Tibial nerve (tissue), 4 donors: ENCODE data around the gene GTPBP2. TPM values are rescaled to one million over a fixed set of nuclear protein-coding genes. Genes with fewer than 3 reads are reported as not detected.

ENCODE experiments used
- DNase-seq, 2 donors: peaks; one replicate each; pipeline ENCODE4 v3.0.0-alpha.2; 2019; ENCODE audit warnings: low spot score in 2 of 2
- H3K27ac ChIP-seq, 4 donors: fragments of 200-600 bp; sonication (generic) in 3 of 4; one replicate each; pipeline ENCODE4 v1.5.1; 2017 to 2019; ENCODE audit warnings: mild to moderate bottlenecking in 1 of 4
- H3K27me3 ChIP-seq, 2 donors: fragments of 200-600 bp; sonication (generic) in 1 of 2; one replicate each; pipeline versions ENCODE4 v1.5.1 to v1.6.0; 2017 to 2019
- H3K36me3 ChIP-seq, 3 donors: fragments of 200-600 bp; sonication (generic); one replicate each; pipeline ENCODE4 v1.5.1; 2018 to 2019
- H3K4me1 ChIP-seq, 4 donors: fragments of 200-600 bp; sonication (generic) in 3 of 4; one replicate each; pipeline ENCODE4 v1.5.1; 2017 to 2019
- H3K4me3 ChIP-seq, 4 donors: fragments of 200-600 bp; sonication (generic) in 3 of 4; one replicate each; pipeline ENCODE4 v1.5.1; 2017 to 2019; ENCODE audit warnings: mild to moderate bottlenecking in 1 of 4, moderate library complexity in 1 of 4
- H3K9me3 ChIP-seq, 4 donors: fragments of 200-600 bp; sonication (generic) in 3 of 4; one replicate each; pipeline ENCODE4 v1.5.1; 2017 to 2019
- EP300 ChIP-seq, 2 donors: sonication (generic); formaldehyde crosslinking; IDR thresholded peaks; one replicate each; pipeline ENCODE4 v1.6.1; 2017; ENCODE audit warnings: antibody characterized with exemption in 2 of 2, mild to moderate bottlenecking in 1 of 2
- POLR2A ChIP-seq, 2 donors: fragments of 450-650 bp; IDR thresholded peaks; one replicate each; pipeline ENCODE4 v1.6.1; 2017; ENCODE audit warnings: antibody characterized with exemption in 2 of 2, mild to moderate bottlenecking in 2 of 2, moderate library complexity in 2 of 2
- WGBS, 2 donors: methylation state at CpG; one replicate each; pipeline ENCODE4 v1.1.5; 2018; 5-methylcytosine and 5-hydroxymethylcytosine counted together
- total RNA-seq, 4 donors: library from RNA; depleted of rRNA; stranded (reverse); fragments of >200 nt; gene quantifications; one replicate each; pipeline ENCODE4 v1.1.0, GENCODE V29; 2016
- TF ChIP-seq, protein P1 (sequence below), 5 experiments: fragments of 200-600 bp in 3 of 5; fragments of 450-650 bp in 2 of 5; sonication (generic) in 3 of 5; IDR thresholded peaks; one replicate each; pipeline ENCODE4 v1.5.1; 2016 to 2019; ENCODE audit warnings: antibody characterized with exemption in 5 of 5, mild to moderate bottlenecking in 3 of 5, moderate library complexity in 2 of 5

The GTPBP2 gene
- total RNA-seq, 4 donors from 2014 or later = 33.2 to 58.5 (median 39.7) TPM

DNA sequence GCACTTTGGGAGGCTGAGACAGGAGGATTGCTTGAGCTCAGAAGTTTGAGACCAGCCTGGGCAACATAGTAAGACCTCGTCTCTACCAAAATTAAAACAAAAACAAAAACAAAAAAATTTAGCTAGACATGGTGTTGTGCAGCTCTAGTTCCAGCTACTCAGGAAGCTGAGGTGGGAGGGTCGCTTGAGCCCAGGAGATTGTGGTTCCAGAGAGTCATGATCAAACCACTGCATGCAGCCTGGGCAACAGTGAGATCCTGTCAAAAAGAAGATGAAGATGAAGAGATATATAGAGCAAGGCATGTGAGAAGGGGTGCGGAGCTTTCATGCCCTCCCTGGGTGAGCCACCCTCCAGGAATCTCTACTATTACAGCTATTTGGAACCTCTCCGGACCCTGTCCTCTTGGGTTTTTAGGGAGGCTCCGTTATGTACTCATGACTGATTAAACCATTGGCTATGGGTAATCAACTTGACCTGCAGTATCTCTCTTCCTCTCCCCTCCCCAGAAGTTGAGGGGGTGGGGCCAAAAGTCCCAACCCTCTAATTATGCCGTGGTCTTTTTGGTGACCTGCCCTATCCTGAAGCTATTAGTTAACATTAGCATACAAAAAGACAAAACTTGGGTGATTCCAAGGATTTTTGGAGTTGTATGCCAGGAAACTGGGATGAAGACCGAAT, 44.0 kb downstream of the GTPBP2 start:
- Histone ChIP-seq H3K36me3 (peaks cover 0 to 72% (median 19%) of the 10 kb centered on the region in 3 donors), H3K27ac (no peak overlapping the region), H3K4me1 (no peaks in the 10 kb centered on the region), H3K4me3 (no peak overlapping the region), H3K9me3 (no peaks in the 10 kb centered on the region), H3K27me3 (no peaks in the 10 kb centered on the region)
- WGBS, 2 donors = 90% methylated on average over 7 of the region's 7 CpGs
- TF ChIP-seq POLR2A (IDR thresholded peaks at IDR 0.05) = no peak
- no peak for DNase-seq

DNA sequence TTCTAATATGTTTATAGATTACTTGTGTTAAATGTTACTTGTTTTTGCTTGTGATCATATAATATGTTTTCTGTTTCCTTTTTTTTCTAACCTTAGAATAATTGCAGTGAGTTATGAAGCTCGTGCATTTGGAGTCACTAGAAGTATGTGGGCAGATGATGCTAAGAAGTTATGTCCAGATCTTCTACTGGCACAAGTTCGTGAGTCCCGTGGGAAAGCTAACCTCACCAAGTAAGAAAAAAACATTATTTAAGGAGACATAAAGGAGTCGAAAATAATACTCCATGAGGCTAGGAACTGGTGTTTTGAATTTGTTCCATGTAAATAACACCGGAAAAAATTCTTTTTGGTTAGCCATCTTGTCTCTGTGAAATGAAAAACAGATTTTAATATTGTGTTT, 46.2 kb downstream of the GTPBP2 start:
- peaks cover 0 to 2% (median 0%) of the 10 kb centered on the region in 4 donors for H3K4me1 ChIP-seq
- no peaks in the 10 kb centered on the region for H3K9me3 ChIP-seq
- H3K4me3 ChIP-seq = no peak overlapping the region
- H3K27ac ChIP-seq = no peak overlapping the region
- TF ChIP-seq, protein P1, sequence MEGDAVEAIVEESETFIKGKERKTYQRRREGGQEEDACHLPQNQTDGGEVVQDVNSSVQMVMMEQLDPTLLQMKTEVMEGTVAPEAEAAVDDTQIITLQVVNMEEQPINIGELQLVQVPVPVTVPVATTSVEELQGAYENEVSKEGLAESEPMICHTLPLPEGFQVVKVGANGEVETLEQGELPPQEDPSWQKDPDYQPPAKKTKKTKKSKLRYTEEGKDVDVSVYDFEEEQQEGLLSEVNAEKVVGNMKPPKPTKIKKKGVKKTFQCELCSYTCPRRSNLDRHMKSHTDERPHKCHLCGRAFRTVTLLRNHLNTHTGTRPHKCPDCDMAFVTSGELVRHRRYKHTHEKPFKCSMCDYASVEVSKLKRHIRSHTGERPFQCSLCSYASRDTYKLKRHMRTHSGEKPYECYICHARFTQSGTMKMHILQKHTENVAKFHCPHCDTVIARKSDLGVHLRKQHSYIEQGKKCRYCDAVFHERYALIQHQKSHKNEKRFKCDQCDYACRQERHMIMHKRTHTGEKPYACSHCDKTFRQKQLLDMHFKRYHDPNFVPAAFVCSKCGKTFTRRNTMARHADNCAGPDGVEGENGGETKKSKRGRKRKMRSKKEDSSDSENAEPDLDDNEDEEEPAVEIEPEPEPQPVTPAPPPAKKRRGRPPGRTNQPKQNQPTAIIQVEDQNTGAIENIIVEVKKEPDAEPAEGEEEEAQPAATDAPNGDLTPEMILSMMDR (IDR thresholded peaks at IDR 0.05) = no peak
- no peak for TF ChIP-seq EP300 (IDR thresholded peaks at IDR 0.05)
- DNase-seq = no peak
- no peaks in the 10 kb centered on the region for H3K27me3 ChIP-seq
- peaks cover 0 to 51% (median 12%) of the 10 kb centered on the region in 3 donors for H3K36me3 ChIP-seq
- 77 to 80% methylated on average over 5 of the region's 5 CpGs for WGBS, 2 donors

DNA sequence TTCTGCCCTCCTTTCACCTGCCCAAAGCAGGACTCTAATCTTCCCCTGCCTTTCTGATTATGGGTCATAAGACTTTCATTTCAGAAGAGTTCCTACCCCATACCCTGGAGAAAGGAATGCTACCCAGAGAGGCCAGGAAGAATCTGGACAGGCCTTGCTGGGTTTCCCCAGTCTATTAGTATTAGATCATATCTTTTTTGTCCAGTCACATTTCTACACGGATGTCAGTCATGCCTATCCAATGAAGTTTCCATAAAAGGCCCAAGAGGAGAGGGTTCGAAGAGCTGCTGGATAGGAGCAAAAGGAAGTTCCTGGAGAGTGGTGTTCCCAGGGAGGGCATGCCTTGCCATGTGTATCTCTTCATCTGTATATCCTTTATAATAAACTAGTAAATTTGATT, 49.9 kb downstream of the GTPBP2 start:
- DNase-seq = no peak
- Histone ChIP-seq H3K4me3 (no peak overlapping the region), H3K9me3 (no peaks in the 10 kb centered on the region), H3K27me3 (no peaks in the 10 kb centered on the region), H3K4me1 (peaks cover 0 to 26% (median 9%) of the 10 kb centered on the region in 4 donors), H3K27ac (no peak overlapping the region), H3K36me3 (peaks cover 0 to 15% (median 7%) of the 10 kb centered on the region in 3 donors)
- 79 to 88% methylated on average over 2 of the region's 2 CpGs for WGBS, 2 donors
- TF ChIP-seq, protein P1 (IDR thresholded peaks at IDR 0.05) = no peak
- no peak for TF ChIP-seq EP300 (IDR thresholded peaks at IDR 0.05)

DNA sequence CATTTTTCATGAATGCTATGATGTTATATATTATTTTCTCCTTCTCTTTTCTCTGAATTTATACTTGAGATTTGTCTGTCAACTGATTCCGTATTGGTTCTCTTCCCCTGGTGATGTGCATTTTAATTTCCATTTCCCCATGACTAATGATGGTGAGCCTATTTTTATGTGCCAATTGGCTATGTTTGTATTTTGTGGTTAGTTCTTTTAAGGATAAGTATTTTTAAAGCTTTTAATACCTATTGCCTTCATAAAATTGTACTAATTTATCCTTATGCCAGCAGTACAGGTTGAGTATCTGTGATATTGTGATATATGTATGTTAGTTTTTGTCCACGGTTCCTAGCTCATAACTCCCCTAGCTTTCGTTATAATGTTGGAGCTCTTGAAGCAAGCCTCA, 50.3 kb downstream of the GTPBP2 start:
- no peak for DNase-seq
- no peaks in the 10 kb centered on the region for H3K9me3 ChIP-seq
- no peak overlapping the region for H3K27ac ChIP-seq
- TF ChIP-seq, protein P1 (IDR thresholded peaks at IDR 0.05) = no peak
- TF ChIP-seq POLR2A (IDR thresholded peaks at IDR 0.05) (no peak), EP300 (IDR thresholded peaks at IDR 0.05) (no peak)
- no peak overlapping the region for H3K4me3 ChIP-seq
- H3K4me1 ChIP-seq = peaks cover 0 to 30% (median 9%) of the 10 kb centered on the region in 4 donors
- no peaks in the 10 kb centered on the region for H3K27me3 ChIP-seq
- WGBS, 2 donors = 77 to 87% methylated on average over 3 of the region's 3 CpGs
- H3K36me3 ChIP-seq = peaks cover 0 to 11% (median 2%) of the 10 kb centered on the region in 3 donors

DNA sequence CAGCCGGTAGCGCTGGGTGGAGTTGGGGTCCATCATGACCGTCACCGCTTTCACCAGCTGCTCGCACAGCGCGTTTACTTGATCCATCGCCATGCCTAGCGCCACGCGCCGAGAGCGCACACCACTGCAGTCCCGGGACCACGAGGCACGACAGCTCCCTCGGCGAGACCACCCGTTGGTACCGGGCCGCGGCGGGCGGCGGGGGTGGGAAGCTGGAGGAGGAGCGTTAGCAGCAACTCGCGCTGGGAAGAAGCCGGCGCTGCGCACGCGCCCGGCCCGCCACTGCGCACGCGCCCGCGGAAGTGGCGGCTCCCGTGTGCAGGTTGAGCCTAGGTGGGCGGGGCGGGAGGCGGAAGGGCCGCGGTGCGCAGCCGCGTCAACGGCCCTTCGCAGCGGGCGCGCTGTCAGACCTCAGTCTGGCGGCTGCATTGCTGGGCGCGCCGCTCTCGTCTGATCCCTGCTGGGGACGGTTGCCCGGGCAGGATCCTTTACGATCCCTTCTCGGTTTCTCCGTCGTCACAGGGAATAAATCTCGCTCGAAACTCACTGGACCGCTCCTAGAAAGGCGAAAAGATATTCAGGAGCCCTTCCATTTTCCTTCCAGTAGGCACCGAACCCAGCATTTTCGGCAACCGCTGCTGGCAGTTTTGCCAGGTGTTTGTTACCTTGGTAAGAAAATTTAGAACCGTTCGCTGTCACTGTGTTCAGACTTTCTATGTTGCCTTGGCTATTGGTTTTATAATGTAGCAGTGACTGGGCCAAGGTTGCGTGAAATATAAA, 53.1 kb downstream of the GTPBP2 start, which contains the start of the genes POLH and XPO5:
Gene POLH (plus strand): TSS at position 414 of the 780 bp plus-strand sequence. CDS start 6,135 bp downstream, outside the sequence.
Gene XPO5 (minus strand): TSS at position 267 of the 780 bp plus-strand sequence. CDS start 174 bp downstream, at position 93.
- Histone ChIP-seq H3K4me3 (peak within 1 kb of the TSS; percentile 73 to 85 (median 83)), H3K27me3 (no peaks in the 10 kb centered on the region), H3K9me3 (no peaks in the 10 kb centered on the region), H3K27ac (peak within 1 kb of the TSS in 3 of 4 donors; percentile 70 to 81 (median 73)), H3K36me3 (peaks cover 0 to 17% (median 0%) of the 10 kb centered on the region in 3 donors), H3K4me1 (peaks cover 0 to 33% (median 9%) of the 10 kb centered on the region in 4 donors)
- DNase-seq = peak; percentile 78 to 79
- 1 to 3% methylated on average over 45 to 47 of the region's 76 CpGs for WGBS, 2 donors
- TF ChIP-seq, protein P1 (IDR thresholded peaks at IDR 0.05) = peak in 1 of 5 experiments; percentile 43
- TF ChIP-seq POLR2A (IDR thresholded peaks at IDR 0.05) (peak; percentile 73 to 90), EP300 (IDR thresholded peaks at IDR 0.05) (peak in 1 of 2 donors; percentile 86)
